Lung (tissue), 12 donors: ENCODE measurements around the gene MTARC2. TPM values are rescaled to one million over a fixed set of nuclear protein-coding genes. Genes with fewer than 3 reads are reported as not detected.
"Not testable (repeated sequence)": the region's sequence is repeated elsewhere in the genome, so short reads cannot be mapped to it uniquely, and the experiment has no call there.

Experiments used
- ATAC-seq: fragments of 200-7000 bp; cut with Tn5 transposase; one replicate; pipeline ENCODE4 v1.9.1; 2020; ENCODE audit warnings: moderate number of reproducible peaks; ENCODE audit not compliant: insufficient read depth, low FRiP score
- DNase-seq, 3 donors: peaks; one replicate each; pipeline ENCODE4 v3.0.0-alpha.2; 2013 to 2017
- H3K27ac ChIP-seq, 2 donors: one replicate each; pipeline ENCODE4 v1.5.1; 2013; ENCODE audit warnings: mild to moderate bottlenecking in 2 of 2, moderate library complexity in 2 of 2, control low read depth in 1 of 2, inconsistent platforms in 1 of 2, low read depth in 1 of 2, low read length in 1 of 2
- H3K27me3 ChIP-seq, 3 donors: one replicate each; pipeline ENCODE4 v1.5.1; 2013; ENCODE audit warnings: low read length in 2 of 3; ENCODE audit not compliant: control insufficient read depth in 3 of 3, insufficient read depth in 3 of 3
- H3K36me3 ChIP-seq, 4 donors: one replicate each; pipeline ENCODE4 v1.5.1; 2013; ENCODE audit warnings: low read length in 4 of 4, mild to moderate bottlenecking in 1 of 4, moderate library complexity in 1 of 4; ENCODE audit not compliant: control insufficient read depth in 4 of 4, insufficient read depth in 4 of 4
- H3K4me1 ChIP-seq, 5 donors: one replicate each; pipeline ENCODE4 v1.5.1; 2013; ENCODE audit warnings: low read length in 5 of 5, mild to moderate bottlenecking in 2 of 5, moderate library complexity in 1 of 5; ENCODE audit not compliant: control insufficient read depth in 5 of 5, insufficient read depth in 5 of 5
- H3K4me3 ChIP-seq: one replicate; pipeline ENCODE4 v1.5.1; 2013; ENCODE audit warnings: mild to moderate bottlenecking, control low read depth, moderate library complexity
- H3K9ac ChIP-seq, 2 donors: one replicate each; pipeline ENCODE4 v1.5.1; 2013; ENCODE audit warnings: low read length in 2 of 2, control low read depth in 1 of 2; ENCODE audit not compliant: insufficient read depth in 1 of 2
- H3K9me3 ChIP-seq, 4 donors: one replicate each; pipeline ENCODE4 v1.5.1; 2013; ENCODE audit warnings: low read length in 3 of 4, mild to moderate bottlenecking in 1 of 4, moderate library complexity in 1 of 4; ENCODE audit not compliant: control insufficient read depth in 4 of 4, insufficient read depth in 3 of 4
- WGBS, 2 donors: extraction: QIAGEN DNeasy Blood & Tissue Kit; methylation state at CpG; one replicate each; pipeline ENCODE4 v1.1.7; 2013; 5-methylcytosine and 5-hydroxymethylcytosine counted together
- polyA plus RNA-seq, 2 donors: library from polyadenylated mRNA; stranded (reverse); fragments of 200-250 nt; gene quantifications; one replicate each; pipeline ENCODE4 v1.2.1, GENCODE V29; 2013
- total RNA-seq, 2 donors: library from RNA; depleted of rRNA in 1 of 2; stranded (reverse); fragments of >200 nt in 1 of 2; gene quantifications; one replicate each; pipeline ENCODE4 v1.2.1, GENCODE V29; 2014 to 2021
- TF ChIP-seq, protein P1 (sequence below): IDR thresholded peaks from 2 replicates; pipeline ENCODE4 v1.5.1; 2012; ENCODE audit warnings: mild to moderate bottlenecking; ENCODE audit errors: control extremely low read depth, extremely low read depth
- donor health status: control.
- donor health status: control.
- donor health status: Bipolar disorder and iron deficiency.
- donor health status: healthy.
- donor health status: DM: yes; HTN: yes; CAD: no.

Gene MTARC2
- total and polyA plus RNA-seq, 4 donors: 21.4 to 49.9 (median 39.5) TPM

DNA sequence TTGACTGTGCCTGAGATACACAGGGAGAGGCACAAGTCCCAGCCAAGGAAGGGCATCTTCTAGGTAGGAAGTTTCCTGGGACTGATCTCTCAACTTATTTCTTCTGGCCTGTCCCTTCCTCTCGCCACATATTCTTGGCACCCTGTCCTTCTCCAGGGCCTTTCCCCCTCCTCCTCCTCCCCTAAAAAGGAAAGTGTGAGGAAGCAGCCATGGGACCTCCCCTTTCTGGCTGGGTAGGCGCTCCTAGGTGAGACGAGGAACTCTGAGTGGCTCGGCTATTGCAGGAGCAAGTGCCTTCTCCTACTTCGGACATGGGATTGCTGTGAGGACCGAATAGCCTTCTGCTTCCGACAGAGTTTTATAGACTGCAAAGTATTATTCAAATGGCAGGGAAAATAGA, 15.5 kb upstream of the MTARC2 start:
- ATAC-seq: peak; percentile 37
- Histone ChIP-seq H3K9me3 (no peaks in the 10 kb centered on the region), H3K9ac (no peak overlapping the region), H3K27ac (peak overlapping the region; percentile 76 to 90), H3K27me3 (no peaks in the 10 kb centered on the region), H3K4me3 (no peak overlapping the region), H3K4me1 (peaks cover 0 to 3% (median 0%) of the 10 kb centered on the region in 5 donors), H3K36me3 (no peaks in the 10 kb centered on the region)
- 40 to 46% methylated on average over 7 of the region's 7 CpGs for WGBS, 2 donors
- no peak for DNase-seq
- TF ChIP-seq, protein P1, sequence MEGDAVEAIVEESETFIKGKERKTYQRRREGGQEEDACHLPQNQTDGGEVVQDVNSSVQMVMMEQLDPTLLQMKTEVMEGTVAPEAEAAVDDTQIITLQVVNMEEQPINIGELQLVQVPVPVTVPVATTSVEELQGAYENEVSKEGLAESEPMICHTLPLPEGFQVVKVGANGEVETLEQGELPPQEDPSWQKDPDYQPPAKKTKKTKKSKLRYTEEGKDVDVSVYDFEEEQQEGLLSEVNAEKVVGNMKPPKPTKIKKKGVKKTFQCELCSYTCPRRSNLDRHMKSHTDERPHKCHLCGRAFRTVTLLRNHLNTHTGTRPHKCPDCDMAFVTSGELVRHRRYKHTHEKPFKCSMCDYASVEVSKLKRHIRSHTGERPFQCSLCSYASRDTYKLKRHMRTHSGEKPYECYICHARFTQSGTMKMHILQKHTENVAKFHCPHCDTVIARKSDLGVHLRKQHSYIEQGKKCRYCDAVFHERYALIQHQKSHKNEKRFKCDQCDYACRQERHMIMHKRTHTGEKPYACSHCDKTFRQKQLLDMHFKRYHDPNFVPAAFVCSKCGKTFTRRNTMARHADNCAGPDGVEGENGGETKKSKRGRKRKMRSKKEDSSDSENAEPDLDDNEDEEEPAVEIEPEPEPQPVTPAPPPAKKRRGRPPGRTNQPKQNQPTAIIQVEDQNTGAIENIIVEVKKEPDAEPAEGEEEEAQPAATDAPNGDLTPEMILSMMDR: no peak

DNA sequence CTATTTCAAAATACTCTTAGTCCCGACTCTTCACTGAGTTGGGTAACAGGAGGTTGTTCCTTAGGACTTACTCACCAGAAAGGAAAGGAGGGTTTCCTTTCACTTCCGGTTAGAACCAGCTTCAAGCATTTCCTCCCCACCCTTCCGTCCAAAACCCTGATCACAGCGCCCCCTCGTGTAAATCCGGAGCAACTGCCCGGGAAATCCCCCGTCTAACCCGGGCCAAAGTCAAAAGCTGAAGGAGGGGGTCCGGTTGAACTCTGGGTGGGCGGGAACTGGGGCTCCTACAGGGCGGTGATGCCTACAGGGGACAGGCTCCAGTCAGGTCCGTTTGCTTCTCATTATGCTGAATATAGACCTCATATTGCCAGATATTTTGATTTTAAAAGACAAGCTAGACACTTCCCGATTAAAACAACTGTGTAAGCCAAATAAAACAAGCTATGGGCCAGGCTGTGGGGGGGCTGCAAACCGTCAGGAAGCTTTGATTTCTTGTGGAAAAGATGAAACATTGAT, 15.0 kb upstream of the MTARC2 start:
- Histone ChIP-seq H3K27me3 (no peaks in the 10 kb centered on the region), H3K9me3 (no peaks in the 10 kb centered on the region), H3K36me3 (no peaks in the 10 kb centered on the region), H3K9ac (peak overlapping the region in 1 of 2 donors; percentile 50), H3K4me1 (peaks cover 0 to 3% (median 0%) of the 10 kb centered on the region in 5 donors), H3K27ac (peak overlapping the region; percentile 70 to 76), H3K4me3 (no peak overlapping the region)
- ATAC-seq: peak; percentile 96
- peak; percentile 86 to 89 (median 88) for DNase-seq
- WGBS, 2 donors: 2 to 3% methylated on average over 15 of the region's 15 CpGs
- TF ChIP-seq, protein P1: peak; percentile 57

- Histone ChIP-seq H3K27ac (peak overlapping the region in 1 of 2 donors; percentile 80), H3K4me1 (peaks cover 0 to 3% (median 0%) of the 10 kb centered on the region in 5 donors), H3K9me3 (no peaks in the 10 kb centered on the region), H3K36me3 (no peaks in the 10 kb centered on the region), H3K27me3 (no peaks in the 10 kb centered on the region), H3K4me3 (no peak overlapping the region), H3K9ac (no peak overlapping the region)
- DNase-seq (no peak), ATAC-seq (peak; percentile 58)
- TF ChIP-seq, protein P1: no peak
- WGBS, 2 donors: 70 to 88% methylated on average over 11 of the region's 11 CpGs
These were observed 13.4 kb upstream of the MTARC2 start for GRCh38 chr1:220734571-220735326.

DNA sequence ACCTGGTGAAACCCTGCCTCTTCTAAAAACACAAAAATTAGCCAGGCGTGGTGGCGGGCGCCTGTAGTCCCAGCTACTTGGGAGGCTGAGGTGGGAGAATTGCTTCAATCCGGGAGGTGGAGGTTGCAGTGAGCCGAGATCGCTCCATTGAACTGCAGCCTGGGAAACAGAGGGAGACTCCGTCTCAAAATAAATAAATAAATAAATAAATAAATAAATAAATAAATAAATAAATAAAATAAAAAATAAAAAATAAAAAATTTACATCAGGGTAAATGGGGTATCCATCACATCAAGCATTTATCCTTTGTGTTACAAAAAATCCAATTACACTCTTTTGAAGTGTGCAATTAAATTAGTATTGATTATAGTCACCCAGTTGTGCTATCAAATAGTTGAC, 11.8 kb upstream of the MTARC2 start:
- H3K27me3 ChIP-seq, ATAC-seq, H3K4me1 ChIP-seq, DNase-seq, H3K27ac ChIP-seq, H3K4me3 ChIP-seq, H3K36me3 ChIP-seq, H3K9ac ChIP-seq, H3K9me3 ChIP-seq: not testable (repeated sequence)
- 98 to 99% methylated on average over 7 of the region's 7 CpGs for WGBS, 2 donors
